ENCODE results near the gene PRKN. TPM values are rescaled to one million over a fixed set of nuclear protein-coding genes. Genes with fewer than 3 reads are reported as not detected.

Gene PRKN
- total RNA-seq, 4 donors from 2014 or later, result 9.6 to 17.0 (median 11.6) TPM

DNA sequence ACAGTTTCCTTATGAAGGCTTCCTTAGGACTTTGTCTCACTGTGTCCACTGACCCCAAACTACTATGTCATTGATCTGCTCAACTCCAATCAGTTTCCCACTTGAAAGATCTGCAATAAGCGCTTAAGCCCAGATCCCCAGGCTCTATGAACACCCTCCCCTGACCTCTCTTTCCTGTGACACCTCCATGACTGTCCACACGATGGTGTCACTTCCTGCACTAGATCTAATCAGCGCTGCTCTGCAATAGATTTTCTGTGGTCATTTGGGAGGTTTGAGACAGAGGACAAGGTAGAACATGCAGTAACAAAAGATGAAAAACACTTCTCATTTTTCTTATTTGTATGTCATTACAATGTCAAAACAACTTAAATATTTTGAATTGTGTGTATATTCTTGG is 1149.1 kb downstream of the PRKN start:
- TF ChIP-seq, protein P1, sequence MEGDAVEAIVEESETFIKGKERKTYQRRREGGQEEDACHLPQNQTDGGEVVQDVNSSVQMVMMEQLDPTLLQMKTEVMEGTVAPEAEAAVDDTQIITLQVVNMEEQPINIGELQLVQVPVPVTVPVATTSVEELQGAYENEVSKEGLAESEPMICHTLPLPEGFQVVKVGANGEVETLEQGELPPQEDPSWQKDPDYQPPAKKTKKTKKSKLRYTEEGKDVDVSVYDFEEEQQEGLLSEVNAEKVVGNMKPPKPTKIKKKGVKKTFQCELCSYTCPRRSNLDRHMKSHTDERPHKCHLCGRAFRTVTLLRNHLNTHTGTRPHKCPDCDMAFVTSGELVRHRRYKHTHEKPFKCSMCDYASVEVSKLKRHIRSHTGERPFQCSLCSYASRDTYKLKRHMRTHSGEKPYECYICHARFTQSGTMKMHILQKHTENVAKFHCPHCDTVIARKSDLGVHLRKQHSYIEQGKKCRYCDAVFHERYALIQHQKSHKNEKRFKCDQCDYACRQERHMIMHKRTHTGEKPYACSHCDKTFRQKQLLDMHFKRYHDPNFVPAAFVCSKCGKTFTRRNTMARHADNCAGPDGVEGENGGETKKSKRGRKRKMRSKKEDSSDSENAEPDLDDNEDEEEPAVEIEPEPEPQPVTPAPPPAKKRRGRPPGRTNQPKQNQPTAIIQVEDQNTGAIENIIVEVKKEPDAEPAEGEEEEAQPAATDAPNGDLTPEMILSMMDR (IDR thresholded peaks at IDR 0.05; ENCODE audit: low read depth), result no peak

DNA sequence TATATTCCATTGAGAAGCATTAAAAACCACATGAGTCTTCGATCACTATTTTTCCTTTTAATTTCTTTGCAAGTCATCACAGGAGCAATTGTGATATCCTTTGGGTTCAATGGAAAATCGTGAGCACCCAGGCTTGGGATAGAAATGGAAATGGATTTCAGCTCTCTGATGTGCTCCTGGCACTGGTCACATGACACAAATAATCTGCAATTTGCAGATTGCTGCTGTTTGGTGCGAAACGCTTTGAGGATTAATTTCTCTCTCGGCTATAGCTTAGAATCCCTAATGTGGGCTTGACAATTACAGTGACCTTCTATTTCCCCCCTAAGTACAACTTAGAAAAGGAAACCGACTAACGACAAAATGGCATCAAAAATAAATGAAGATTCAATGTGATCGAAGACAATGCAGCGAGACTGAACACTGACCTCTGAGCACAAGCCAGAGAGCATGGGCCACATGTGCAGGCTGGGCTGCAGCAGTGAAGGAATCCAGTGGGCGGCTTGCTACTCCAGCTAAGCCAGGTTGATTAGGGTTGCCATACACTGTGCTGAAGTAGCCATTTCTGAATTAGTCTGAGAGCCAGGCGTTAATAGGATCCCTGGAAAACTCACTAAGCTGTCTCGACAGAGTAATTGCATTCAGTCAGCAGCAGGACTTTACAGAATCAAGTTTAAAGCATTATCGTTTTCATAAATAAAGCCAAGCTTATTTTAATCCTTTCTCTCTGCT is 1151.9 kb downstream of the PRKN start:
- TF ChIP-seq, protein P1 (IDR thresholded peaks at IDR 0.05; ENCODE audit: low read depth), result no peak

DNA sequence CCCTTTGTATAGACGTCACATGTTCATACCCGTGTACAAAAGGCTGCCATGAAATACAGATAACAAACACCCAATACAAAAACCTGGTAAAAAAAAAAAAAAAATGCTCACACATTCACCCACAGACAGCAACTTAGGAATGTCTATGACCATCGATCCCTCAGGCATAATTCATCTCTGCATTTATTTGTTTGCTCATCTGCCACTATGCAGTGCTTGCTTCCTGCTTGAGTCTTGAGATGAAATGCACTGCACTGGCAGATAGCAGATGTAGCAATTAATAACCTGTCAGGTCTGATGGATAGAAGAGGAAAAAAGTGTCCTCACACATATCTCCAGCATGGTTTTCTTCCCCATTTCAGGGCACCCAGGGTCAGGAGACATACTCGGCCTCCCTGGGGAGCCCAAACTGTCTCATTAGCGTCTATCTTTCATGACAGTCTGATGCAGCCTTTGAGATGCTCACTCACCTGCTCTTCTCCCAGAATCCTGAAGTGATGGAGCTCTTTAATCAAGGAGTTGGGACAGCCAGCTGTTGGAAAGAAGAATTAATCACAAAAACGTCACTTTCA is 1158.6 kb downstream of the PRKN start:
- TF ChIP-seq, protein P1 (IDR thresholded peaks at IDR 0.05; ENCODE audit: low read depth), result no peak

DNA sequence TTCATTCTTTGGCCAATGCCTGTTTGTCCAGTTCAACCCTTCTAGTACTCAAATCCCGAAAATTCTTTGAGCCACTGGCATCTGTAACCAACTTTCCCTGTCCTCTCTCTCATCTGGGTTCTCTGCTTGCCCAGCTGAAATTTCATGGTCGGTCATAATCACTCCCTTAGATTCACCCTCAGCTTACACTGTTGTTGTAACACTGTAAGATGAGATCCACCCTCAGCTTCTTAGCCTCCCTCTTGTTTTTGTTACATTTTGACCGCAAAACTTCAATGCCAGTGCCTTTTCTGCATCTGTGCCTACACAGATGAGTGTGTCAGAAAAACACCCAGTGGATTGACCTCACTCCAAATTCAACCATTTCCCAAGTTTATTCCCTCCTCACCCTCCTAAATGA is 1162.6 kb downstream of the PRKN start:
- TF ChIP-seq, protein P1 (IDR thresholded peaks at IDR 0.05; ENCODE audit: low read depth), result no peak

DNA sequence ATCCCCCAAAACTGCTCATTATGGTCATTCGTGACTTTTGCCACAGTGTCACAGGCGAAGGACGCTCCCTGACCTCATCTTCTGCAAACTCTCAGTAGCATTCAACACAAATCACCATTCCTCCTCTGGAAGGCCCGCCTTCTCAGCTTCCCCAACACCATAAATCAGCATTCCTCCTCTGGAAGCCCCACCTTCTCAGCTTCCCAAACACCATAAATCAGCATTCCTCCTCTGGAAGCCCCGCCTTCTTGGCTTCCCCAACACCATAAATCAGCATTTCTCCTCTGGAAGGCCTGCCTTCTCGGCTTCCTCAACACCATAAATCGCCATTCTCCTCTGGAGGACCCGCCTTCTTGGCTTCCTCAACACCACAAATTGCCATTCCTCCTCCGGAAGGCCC is 1165.7 kb downstream of the PRKN start:
- TF ChIP-seq, protein P1 (IDR thresholded peaks at IDR 0.05; ENCODE audit: low read depth), result no peak

DNA sequence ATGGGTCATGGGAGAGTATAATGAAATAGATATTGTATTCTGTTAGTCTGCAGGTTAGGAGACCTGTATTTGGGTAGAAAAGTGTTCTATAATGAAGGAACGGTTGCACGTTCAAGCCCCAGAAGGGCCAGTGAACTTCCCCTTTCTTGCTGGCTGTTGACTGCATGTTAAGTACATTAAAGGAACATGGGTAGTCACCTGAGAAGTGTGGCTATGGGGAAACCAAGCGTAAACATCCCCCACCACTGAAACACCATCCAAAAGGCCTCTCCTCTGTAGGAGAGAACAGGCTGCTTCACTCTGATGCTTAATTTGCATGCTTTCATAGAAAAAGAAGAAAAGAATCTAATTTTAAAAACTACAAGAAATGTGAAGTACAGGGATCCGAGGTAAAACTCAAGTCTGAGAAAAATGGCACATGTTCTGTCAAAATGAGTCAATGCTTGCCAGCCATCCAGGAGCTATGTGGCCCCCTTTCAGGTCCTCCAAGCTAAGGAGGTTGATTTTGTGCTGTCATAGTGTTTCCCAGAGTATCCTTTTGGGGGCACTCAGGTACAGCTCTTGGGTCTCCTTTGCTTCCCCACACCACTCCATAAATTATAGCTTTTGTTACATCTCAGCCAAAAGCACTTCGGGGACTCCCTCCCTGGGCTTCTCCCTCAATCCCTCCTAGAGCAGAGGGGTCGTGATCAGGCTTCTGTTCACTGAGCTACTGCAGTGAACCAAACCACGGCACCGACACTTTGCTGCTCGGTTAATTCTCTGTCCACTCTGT is 1170.0 kb downstream of the PRKN start:
- TF ChIP-seq, protein P1 (IDR thresholded peaks at IDR 0.05; ENCODE audit: low read depth), result no peak

DNA sequence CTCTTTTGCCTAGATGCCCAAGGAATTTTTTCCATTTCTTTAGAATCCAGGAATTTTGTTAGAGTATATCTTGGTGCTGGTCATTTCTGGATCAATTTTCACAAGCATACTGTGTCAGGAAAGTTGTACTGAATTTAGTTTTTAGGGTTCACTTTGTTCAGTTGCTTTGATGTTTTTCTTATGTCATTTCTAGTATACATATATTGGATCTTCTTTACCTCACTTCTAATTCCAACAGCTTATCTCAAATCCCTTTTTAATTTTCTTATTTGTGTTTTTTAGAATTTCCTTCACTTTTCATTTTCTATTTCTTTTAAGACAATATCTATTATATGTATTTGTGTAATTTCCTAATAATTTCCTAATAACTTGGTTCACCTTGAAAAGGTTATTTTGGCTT is 1172.7 kb downstream of the PRKN start:
- TF ChIP-seq, protein P1 (IDR thresholded peaks at IDR 0.05; ENCODE audit: low read depth), result no peak
